IMR-90 (cell line): ENCODE results near the gene ITPK1. TPM values are rescaled to one million over a fixed set of nuclear protein-coding genes. Genes with fewer than 3 reads are reported as not detected.

Source experiments
- ATAC-seq: fragments of 200-7000 bp; cut with Tn5 transposase; 2 replicates; pipeline ENCODE4 v1.9.1; 2020; ENCODE audit warnings: low read depth, mild to moderate bottlenecking, moderate library complexity
- BruUV-seq: library from RNA; stranded (reverse); fragments of 400-500 nt; replicated peaks from 2 replicates; lab custom pipeline; 2021; lab: Mats Ljungman, UMichigan
- CTCF ChIA-PET: fragments of 300-600 bp; formaldehyde crosslinking; extraction: SDS; loops from one replicate; lab custom pipeline; 2021; ENCODE audit warnings: antibody characterized with exemption; lab: Yijun Ruan, JAX
- POLR2A ChIA-PET: fragments of 300-600 bp; sonication (Branson Sonifier 250); formaldehyde crosslinking; loops from one replicate; lab custom pipeline; 2022; ENCODE audit warnings: antibody characterized with exemption; ENCODE audit not compliant: unreplicated experiment; lab: Charles Lee
- DNase-seq: peaks from one replicate; pipeline ENCODE4 v3.0.0; 2013
- H2AFZ ChIP-seq: replicated peaks from 2 replicates; pipeline ENCODE3; 2013; ENCODE audit warnings: low read length, mild to moderate bottlenecking; ENCODE audit not compliant: poor library complexity
- H2AK5ac ChIP-seq: 2 replicates; pipeline ENCODE4 v1.6.1; 2013; ENCODE audit warnings: low read depth, low read length, inconsistent platforms
- H2AK9ac ChIP-seq: replicated peaks from 2 replicates; pipeline ENCODE3; 2013; ENCODE audit warnings: mild to moderate bottlenecking, low read depth, low read length, moderate library complexity; ENCODE audit not compliant: poor library complexity
- H2BK120ac ChIP-seq: 2 replicates; pipeline ENCODE4 v1.6.1; 2013; ENCODE audit warnings: low read depth, low read length, inconsistent platforms
- H2BK15ac ChIP-seq: 3 replicates; pipeline ENCODE4 v1.6.1; 2013; ENCODE audit warnings: low read depth, low read length, inconsistent platforms
- H2BK20ac ChIP-seq: 2 replicates; pipeline ENCODE4 v1.6.1; 2013; ENCODE audit warnings: low read depth, mild to moderate bottlenecking, inconsistent platforms, low read length, moderate library complexity
- H2BK5ac ChIP-seq: 2 replicates; pipeline ENCODE4 v1.6.1; 2013; ENCODE audit warnings: mild to moderate bottlenecking, low read depth, low read length, inconsistent platforms; ENCODE audit not compliant: poor library complexity, severe bottlenecking
- H3K14ac ChIP-seq: replicated peaks from 2 replicates; pipeline ENCODE4 v1.6.1; 2013; ENCODE audit warnings: low read depth, low read length, inconsistent platforms
- H3K18ac ChIP-seq: 2 replicates; pipeline ENCODE4 v1.6.1; 2013; ENCODE audit warnings: low read depth, low read length, control low read depth
- H3K23ac ChIP-seq: 2 replicates; pipeline ENCODE4 v1.6.1; 2013; ENCODE audit warnings: low read depth, low read length, inconsistent platforms
- H3K27ac ChIP-seq: 2 replicates; pipeline ENCODE4 v1.5.1; 2013; ENCODE audit warnings: mild to moderate bottlenecking, control low read depth, low read length; ENCODE audit not compliant: insufficient read depth
- H3K27me3 ChIP-seq: 2 replicates; pipeline ENCODE4 v1.6.1; 2013; ENCODE audit warnings: low read length; ENCODE audit not compliant: control insufficient read depth, insufficient read depth
- H3K36me3 ChIP-seq: 2 replicates; pipeline ENCODE4 v1.6.1; 2013; ENCODE audit warnings: low read length, mixed read lengths; ENCODE audit not compliant: control insufficient read depth, insufficient read depth
- H3K4ac ChIP-seq: 2 replicates; pipeline ENCODE4 v1.6.1; 2013; ENCODE audit warnings: low read depth, low read length, inconsistent platforms
- H3K4me1 ChIP-seq: 2 replicates; pipeline ENCODE4 v1.6.1; 2013; ENCODE audit warnings: low read length, mixed read lengths; ENCODE audit not compliant: control insufficient read depth, insufficient read depth
- H3K4me2 ChIP-seq: 2 replicates; pipeline ENCODE4 v1.6.1; 2013; ENCODE audit warnings: low read depth, mild to moderate bottlenecking, control low read depth, low read length, moderate library complexity
- H3K4me3 ChIP-seq: 2 replicates; pipeline ENCODE4 v1.5.1; 2013; ENCODE audit warnings: low read depth, mild to moderate bottlenecking, control low read depth, low read length, moderate library complexity; ENCODE audit not compliant: insufficient read depth
- H3K56ac ChIP-seq: 2 replicates; pipeline ENCODE4 v1.6.1; 2013; ENCODE audit warnings: low read length, inconsistent platforms; ENCODE audit not compliant: insufficient read depth; ENCODE audit errors: extremely low read depth
- H3K79me1 ChIP-seq, 2 experiments: 2 replicates each; pipeline ENCODE4 v1.6.1; 2013; ENCODE audit warnings: low read length in 2 of 2, inconsistent platforms in 1 of 2, low read depth in 1 of 2
- H3K9ac ChIP-seq: 2 replicates; pipeline ENCODE4 v1.6.1; 2013; ENCODE audit warnings: low read depth, low read length, control low read depth
- H3K9me1 ChIP-seq: 2 replicates; pipeline ENCODE4 v1.6.1; 2013; ENCODE audit warnings: low read length, inconsistent platforms; ENCODE audit not compliant: insufficient read depth
- H3K9me3 ChIP-seq: 2 replicates; pipeline ENCODE4 v1.6.1; 2013; ENCODE audit warnings: low read length; ENCODE audit not compliant: control insufficient read depth, insufficient read depth
- H4K20me1 ChIP-seq: 2 replicates; pipeline ENCODE4 v1.6.1; 2013; ENCODE audit warnings: low read length, inconsistent platforms; ENCODE audit not compliant: insufficient read depth
- H4K5ac ChIP-seq: 2 replicates; pipeline ENCODE4 v1.6.1; 2013; ENCODE audit warnings: mild to moderate bottlenecking, low read depth, low read length, control low read depth
- H4K8ac ChIP-seq, 2 experiments: 2 replicates each; pipeline ENCODE4 v1.6.1; 2013; ENCODE audit warnings: low read depth in 2 of 2, low read length in 2 of 2, control low read depth in 1 of 2, inconsistent platforms in 1 of 2
- H4K91ac ChIP-seq: 2 replicates; pipeline ENCODE4 v1.6.1; 2013; ENCODE audit warnings: low read depth, low read length, inconsistent platforms; ENCODE audit not compliant: insufficient read depth
- FOS ChIP-seq: fragments of 150-350 bp; IDR thresholded peaks from 2 replicates; pipeline ENCODE4 v1.6.1; 2016; ENCODE audit warnings: low read depth, low read length
- MAFK ChIP-seq: IDR thresholded peaks from 2 replicates; pipeline ENCODE4 v1.6.1; 2012; ENCODE audit warnings: low read depth, low read length, improper control_type of control experiment
- MXI1 ChIP-seq: IDR thresholded peaks from 2 replicates; pipeline ENCODE4 v1.6.1; 2012; ENCODE audit warnings: low read depth, mild to moderate bottlenecking, low read length, moderate library complexity, borderline replicate concordance
- RAD21 ChIP-seq: IDR thresholded peaks from 2 replicates; pipeline ENCODE4 v1.6.1; 2012; ENCODE audit warnings: low read length, improper control_type of control experiment
- RFX5 ChIP-seq: IDR thresholded peaks from 2 replicates; pipeline ENCODE4 v1.8.0; 2012; ENCODE audit warnings: low read depth, mild to moderate bottlenecking, low read length, moderate library complexity
- SMC3 ChIP-seq: fragments of 150-350 bp; IDR thresholded peaks from 2 replicates; pipeline ENCODE4 v1.6.1; 2016; ENCODE audit warnings: low read depth, mild to moderate bottlenecking, antibody characterized with exemption, low read length, moderate library complexity
- WGBS, 2 experiments: methylation state at CpG; one replicate each; pipeline versions ENCODE4 v1.1.5 to v1.1.7; 2013; ENCODE audit warnings: missing lambda C conversion rate in 2 of 2; ENCODE audit not compliant: insufficient read length in 1 of 2; ENCODE audit errors: extremely low coverage in 2 of 2; 5-methylcytosine and 5-hydroxymethylcytosine counted together
- dilution Hi-C: fragments of 300-500 bp; cut with HindIII; formaldehyde crosslinking; loops from one replicate; pipeline ENCODE4 v1.14.3; 2018; ENCODE audit warnings: low sequenced_read_pairs; ENCODE audit not compliant: unreplicated experiment
- in situ Hi-C: fragments of 300-500 bp; cut with MboI; formaldehyde crosslinking; loops from 3 replicates; pipeline ENCODE4 v1.14.3; 2019; ENCODE audit warnings: low sequenced_read_pairs, inconsistent platforms, mixed read lengths
- intact Hi-C: fragments of 100-400 bp; cut with micrococcal nuclease; formaldehyde crosslinking; loops from 2 replicates; pipeline ENCODE4 v1.10.0; 2022
- polyA plus RNA-seq, 3 experiments: library from polyadenylated mRNA; depleted of rRNA; stranded (reverse); fragments of >200 nt; gene quantifications; 2 replicates each; pipeline ENCODE4 v1.2.3, GENCODE V29; 2012; ENCODE audit warnings: low replicate concordance in 1 of 3
- total RNA-seq: library from RNA; depleted of rRNA; stranded (reverse); fragments of >200 nt; gene quantifications from 2 replicates; pipeline ENCODE4 v1.2.3, GENCODE V29; 2012
- TF ChIP-seq, protein P1 (sequence below): fragments of 150-350 bp; IDR thresholded peaks from 2 replicates; pipeline ENCODE4 v1.6.1; 2016; ENCODE audit warnings: low read depth, mild to moderate bottlenecking, low read length, moderate library complexity, borderline replicate concordance

The ITPK1 gene
- total and polyA plus RNA-seq, 2 of the 4 experiments (the other 2 are of a cell fraction), result 21.7 to 26.9 TPM

DNA sequence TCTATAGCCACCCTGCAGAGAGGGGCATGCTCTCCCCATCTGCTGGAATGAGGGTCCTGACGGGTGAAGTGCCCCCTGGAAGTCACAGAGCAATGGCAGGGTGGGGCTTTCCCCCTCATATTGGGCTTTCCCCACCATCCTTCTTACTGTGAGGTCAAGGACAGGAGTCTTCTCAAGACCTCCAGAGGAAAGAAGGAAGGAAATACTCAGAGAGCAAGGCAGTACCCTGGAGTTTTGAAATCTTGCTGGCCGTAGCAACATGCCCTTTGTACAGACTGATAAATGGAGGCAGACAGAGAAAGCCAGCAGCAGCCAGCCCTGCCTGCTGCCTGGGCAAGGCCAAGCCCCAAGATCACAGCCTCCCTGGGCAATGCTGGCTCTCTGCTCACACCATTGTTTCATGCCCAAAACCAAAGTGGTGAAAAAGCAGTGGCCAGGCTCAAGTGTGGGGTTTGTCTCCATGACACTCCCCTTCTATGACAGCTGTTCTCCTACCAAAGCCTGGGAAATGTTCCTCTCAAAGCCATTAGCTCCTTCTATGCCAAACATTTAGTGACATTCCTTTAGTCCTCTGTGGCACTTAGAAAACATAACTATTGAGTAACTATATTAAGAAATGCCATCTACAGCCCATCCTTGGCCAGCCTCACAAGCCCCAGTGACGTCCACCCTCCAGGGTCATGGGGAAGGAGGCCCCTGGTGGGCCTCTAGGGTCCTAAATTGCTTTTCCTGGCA lies 13.2 kb upstream of the ITPK1 start:
- dilution Hi-C loops (no loop called here), intact Hi-C loops (loop anchor here (1.0 kb wide), 1 partner anchor 32 kb away; no protein-coding TSS in a partner anchor), in situ Hi-C loops (no loop called here)
- Histone ChIP-seq H3K14ac (no peak overlapping the region), H2AK9ac (no peak overlapping the region), H3K27me3 (peaks cover 12% of the 10 kb centered on the region), H4K91ac (no peak overlapping the region), H3K4me3 (no peak overlapping the region), H2BK15ac (no peak overlapping the region), H2AK5ac (no peak overlapping the region), H4K20me1 (no peaks in the 10 kb centered on the region), H3K56ac (no peak overlapping the region), H3K9me1 (no peaks in the 10 kb centered on the region), H3K9ac (no peak overlapping the region), H2BK5ac (no peak overlapping the region), H2BK20ac (no peak overlapping the region), H2BK120ac (no peak overlapping the region), H3K18ac (no peak overlapping the region), H3K4ac (no peak overlapping the region), H3K4me2 (no peak overlapping the region), H3K23ac (no peak overlapping the region), H4K5ac (no peak overlapping the region), H2AFZ (no peak overlapping the region), H3K9me3 (no peaks in the 10 kb centered on the region), H4K8ac (no peak overlapping the region), H3K4me1 (no peaks in the 10 kb centered on the region), H3K79me1 (no peaks in the 10 kb centered on the region), H3K36me3 (no peaks in the 10 kb centered on the region), H3K27ac (no peak overlapping the region)
- CTCF ChIA-PET, result no interaction called here
- BruUV-seq, result no TSS peak
- POLR2A ChIA-PET, result no interaction called here
- ATAC-seq, result no peak
- no CpG with 5 or more reads among the region's 3 CpGs for WGBS, 2 experiments
- TF ChIP-seq RAD21 (no peak), RFX5 (no peak), SMC3 (no peak), FOS (no peak), MXI1 (no peak), MAFK (no peak)
- TF ChIP-seq, protein P1, sequence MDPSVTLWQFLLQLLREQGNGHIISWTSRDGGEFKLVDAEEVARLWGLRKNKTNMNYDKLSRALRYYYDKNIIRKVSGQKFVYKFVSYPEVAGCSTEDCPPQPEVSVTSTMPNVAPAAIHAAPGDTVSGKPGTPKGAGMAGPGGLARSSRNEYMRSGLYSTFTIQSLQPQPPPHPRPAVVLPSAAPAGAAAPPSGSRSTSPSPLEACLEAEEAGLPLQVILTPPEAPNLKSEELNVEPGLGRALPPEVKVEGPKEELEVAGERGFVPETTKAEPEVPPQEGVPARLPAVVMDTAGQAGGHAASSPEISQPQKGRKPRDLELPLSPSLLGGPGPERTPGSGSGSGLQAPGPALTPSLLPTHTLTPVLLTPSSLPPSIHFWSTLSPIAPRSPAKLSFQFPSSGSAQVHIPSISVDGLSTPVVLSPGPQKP, result no peak
- DNase-seq, result no peak
